Transverse colon (tissue), 4 donors: ENCODE results near the gene TSPAN3. TPM values are rescaled to one million over a fixed set of nuclear protein-coding genes. Genes with fewer than 3 reads are reported as not detected.

Experiments
- DNase-seq: peaks from one replicate; pipeline ENCODE4 v3.0.0-alpha.2; 2019
- H3K27ac ChIP-seq, 4 donors: fragments of 200-600 bp; sonication (generic); 2 replicates each; pipeline ENCODE4 v1.5.1; 2016 to 2018; ENCODE audit warnings: inconsistent platforms in 4 of 4
- H3K27me3 ChIP-seq: fragments of 200-600 bp; sonication (generic); 2 replicates; pipeline ENCODE4 v1.5.1; 2017; ENCODE audit warnings: inconsistent platforms
- H3K36me3 ChIP-seq, 4 donors: fragments of 200-600 bp; sonication (generic); 2 replicates each; pipeline ENCODE4 v1.5.1; 2017 to 2019; ENCODE audit warnings: inconsistent platforms in 4 of 4
- H3K4me1 ChIP-seq, 4 donors: fragments of 200-600 bp; sonication (generic); 2 replicates each; pipeline ENCODE4 v1.5.1; 2017 to 2020; ENCODE audit warnings: inconsistent platforms in 4 of 4
- H3K4me3 ChIP-seq, 4 donors: fragments of 200-600 bp; sonication (generic); 1 replicate in 1 of 4; 2 replicates in 3 of 4; pipeline versions ENCODE4 v1.5.1 to v1.6.1; 2017 to 2019; ENCODE audit warnings: inconsistent platforms in 4 of 4
- H3K9me3 ChIP-seq, 2 donors: fragments of 200-600 bp; sonication (generic); 2 replicates each; pipeline ENCODE4 v1.5.1; 2017 to 2019; ENCODE audit warnings: inconsistent platforms in 2 of 2
- CTCF ChIP-seq, 5 experiments: fragments of 200-600 bp in 3 of 5; fragments of 450-650 bp in 2 of 5; sonication (generic) in 3 of 5; IDR thresholded peaks; 1 replicate in 2 of 5; 2 replicates in 3 of 5; pipeline ENCODE4 v1.5.1; 2016 to 2017; ENCODE audit warnings: antibody characterized with exemption in 5 of 5, inconsistent platforms in 3 of 5, mild to moderate bottlenecking in 2 of 5, moderate library complexity in 1 of 5
- EP300 ChIP-seq: sonication (generic); formaldehyde crosslinking; IDR thresholded peaks from one replicate; pipeline ENCODE4 v1.6.1; 2017; ENCODE audit warnings: antibody characterized with exemption, low read depth
- POLR2A ChIP-seq: fragments of 450-650 bp; IDR thresholded peaks from one replicate; pipeline ENCODE4 v1.6.1; 2016; ENCODE audit warnings: antibody characterized with exemption, mild to moderate bottlenecking, moderate library complexity
- POLR2AphosphoS5 ChIP-seq, 3 donors: sonication (generic); formaldehyde crosslinking; IDR thresholded peaks; one replicate each; pipeline ENCODE4 v1.6.1; 2016; ENCODE audit warnings: antibody characterized with exemption in 3 of 3
- WGBS, 2 donors: methylation state at CpG; one replicate each; pipeline ENCODE4 v1.1.5; 2018; ENCODE audit warnings: low coverage in 1 of 2; 5-methylcytosine and 5-hydroxymethylcytosine counted together
- in situ Hi-C, 4 donors: fragments of 200-750 bp; cut with MboI; loops; one replicate each; pipeline versions ENCODE4 v1.15.0 to v1.15.1; 2017; ENCODE audit warnings: low sequenced_read_pairs in 3 of 4, low pct_ligation_motif_present in 1 of 4, low pct_unique_long_range_greater_than_20kb in 1 of 4
- intact Hi-C: fragments of 100-400 bp; cut with DNase I; formaldehyde crosslinking; loops from one replicate; pipeline ENCODE4 v1.15.1; 2023; ENCODE audit warnings: low total_unique reads
- total RNA-seq, 4 donors: library from RNA; depleted of rRNA; stranded (reverse); fragments of >200 nt; gene quantifications; one replicate each; pipeline ENCODE4 v1.1.0, GENCODE V29; 2016

Gene TSPAN3
- total RNA-seq, 4 donors from 2014 or later: 365 to 1,069 (median 676) TPM

- in situ Hi-C loops: no loop called here
- WGBS, 2 donors: 97 to 100% methylated on average over 1 to 9 of the region's 9 CpGs
- intact Hi-C loops: no loop called here
Observed at GRCh38 chr15:76991741-76992645, 78.9 kb downstream of the TSPAN3 start.

More at GRCh38 chr15:76991741-76992645, 78.9 kb downstream of the TSPAN3 start:
- H3K4me1 ChIP-seq: peaks cover 0 to 24% (median 8%) of the 10 kb centered on the region in 4 donors
- TF ChIP-seq EP300: no peak
- no peak for TF ChIP-seq POLR2AphosphoS5 (IDR thresholded peaks at IDR 0.05)
- TF ChIP-seq POLR2A: no peak
- TF ChIP-seq CTCF (IDR thresholded peaks at IDR 0.05): no peak
- H3K27me3 ChIP-seq: no peaks in the 10 kb centered on the region
- H3K9me3 ChIP-seq: no peaks in the 10 kb centered on the region
- DNase-seq: peak; percentile 15
- no peak overlapping the region for H3K27ac ChIP-seq
- H3K36me3 ChIP-seq: no peaks in the 10 kb centered on the region
- H3K4me3 ChIP-seq: no peak overlapping the region

Other genes with a start within 250 kb of the TSPAN3 start
- 100 to 1,000 TPM in 1 of 4 donors, 10 to 100 TPM in 3; 31.8 to 121 (median 48.7) TPM for gene SCAPER, start 165.8 kb downstream of the TSPAN3 start, total RNA-seq
- gene RCN2, start 139.4 kb downstream of the TSPAN3 start, total RNA-seq: 10 to 100 TPM; 12.7 to 34.3 (median 18.5) TPM
- 10 to 100 TPM in 1 of 4 donors, 1 to 10 TPM in 3; 1.4 to 35.2 (median 8.7) TPM for gene PSTPIP1, start 76.0 kb downstream of the TSPAN3 start, total RNA-seq